H1 (cell line): ENCODE data around the gene POU3F2. TPM values are rescaled to one million over a fixed set of nuclear protein-coding genes. Genes with fewer than 3 reads are reported as not detected.

Experiments
- CREB1 ChIP-seq: IDR thresholded peaks from 2 replicates; pipeline ENCODE4 v1.6.1; 2012; ENCODE audit warnings: inconsistent platforms
- JUN ChIP-seq: IDR thresholded peaks from 2 replicates; pipeline ENCODE4 v1.6.1; 2011; ENCODE audit warnings: low read depth, mild to moderate bottlenecking, improper control_type of control experiment, low read length
- SP1 ChIP-seq: IDR thresholded peaks from 2 replicates; pipeline ENCODE4 v1.6.1; 2011; ENCODE audit warnings: low read depth, low read length
- TCF12 ChIP-seq: IDR thresholded peaks from 2 replicates; pipeline ENCODE4 v1.6.1; 2011; ENCODE audit warnings: low read depth, mild to moderate bottlenecking, low read length
- YY1 ChIP-seq: IDR thresholded peaks from 2 replicates; pipeline ENCODE4 v1.6.1; 2011; ENCODE audit warnings: low read depth, mild to moderate bottlenecking, low read length
- polyA plus RNA-seq, 7 experiments: library from polyadenylated mRNA; depleted of rRNA in 3 of 7; stranded (reverse) in 5 of 7; unstranded in 2 of 7; fragments of >200 nt in 5 of 7; fragments of 200-250 nt in 2 of 7; gene quantifications; 1 replicate in 5 of 7; 2 replicates in 1 of 7; 4 replicates in 1 of 7; pipeline versions ENCODE4 v1.2.1 to v1.2.3, GENCODE V29; 2011 to 2013; ENCODE audit warnings: missing spikeins in 2 of 7, mixed read lengths in 2 of 7
- total RNA-seq: library from RNA; stranded (reverse); fragmentation: NEBNext Ultra II Directional; extraction: Animal tissue kit (Norgen Biotek cat#: 25700); gene quantifications from 2 replicates; pipeline ENCODE4 v1.2.1, GENCODE V29; 2021

The POU3F2 gene
- total and polyA plus RNA-seq, 2 of the 8 experiments (the other 6 are each of a cell fraction or from before 2014, with no cell fraction given) = 0.09 to 0.35 TPM

- TF ChIP-seq YY1 (no peak), TCF12 (no peak), CREB1 (no peak), JUN (no peak), SP1 (no peak)
Observed at GRCh38 chr6:98871057-98871456, 36.7 kb downstream of the POU3F2 start (continued).
